Measurements from ENCODE around the gene IGDCC3. TPM values are rescaled to one million over a fixed set of nuclear protein-coding genes. Genes with fewer than 3 reads are reported as not detected.

IGDCC3 gene
- total RNA-seq, 6 experiments from 2014 or later, result not detected

GRCh38 chr15:65413760-65414144 is 36.0 kb upstream of the IGDCC3 start:
- Mint-ChIP-seq H3K27me3 (ENCODE audit: insufficient read depth) (peaks cover 24% of the 10 kb centered on the region), H3K4me1 (ENCODE audit: low read depth) (peaks cover 15% of the 10 kb centered on the region)
- no peak for DNase-seq

GRCh38 chr15:65413051-65413759 is 35.4 kb upstream of the IGDCC3 start:
- peaks cover 21% of the 10 kb centered on the region for H3K27me3 Mint-ChIP-seq (ENCODE audit: insufficient read depth)
- DNase-seq, result no peak
- H3K4me3 Mint-ChIP-seq, result no peak overlapping the region
- H3K9me3 Mint-ChIP-seq, result no peaks in the 10 kb centered on the region
- no peaks in the 10 kb centered on the region for H3K36me3 Mint-ChIP-seq (ENCODE audit: low read depth)
- TF ChIP-seq CTCF (IDR thresholded peaks at IDR 0.05), result no peak
- peaks cover 21% of the 10 kb centered on the region for H3K4me1 Mint-ChIP-seq (ENCODE audit: low read depth)
- H3K27ac Mint-ChIP-seq, result no peak overlapping the region

More at GRCh38 chr15:65413760-65414144, 36.0 kb upstream of the IGDCC3 start:
- Mint-ChIP-seq H3K27ac (no peak overlapping the region), H3K4me3 (no peak overlapping the region), H3K9me3 (no peaks in the 10 kb centered on the region), H3K36me3 (ENCODE audit: low read depth) (no peaks in the 10 kb centered on the region)
- TF ChIP-seq CTCF (IDR thresholded peaks at IDR 0.05), result no peak

DNA sequence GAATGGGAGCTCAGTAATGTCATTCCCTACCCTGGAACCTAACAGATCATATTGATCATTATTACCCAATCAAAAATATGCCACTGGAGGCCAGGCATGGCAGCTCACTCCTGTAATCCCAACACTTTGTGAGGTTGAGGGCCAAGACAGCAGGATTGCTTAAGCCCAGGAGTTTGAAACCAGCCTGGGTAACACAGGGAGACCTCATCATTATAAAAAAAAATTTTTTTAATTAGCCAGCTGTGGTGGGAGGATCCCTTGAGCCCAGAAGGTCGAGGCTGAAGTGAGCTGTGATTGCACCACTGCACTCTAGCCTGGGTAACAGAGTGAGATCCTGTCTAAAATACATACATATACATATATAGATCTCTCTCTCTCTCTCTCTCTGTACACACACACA is 34.8 kb upstream of the IGDCC3 start:
- Mint-ChIP-seq H3K9me3 (no peaks in the 10 kb centered on the region), H3K4me3 (no peak overlapping the region), H3K4me1 (ENCODE audit: low read depth) (peaks cover 25% of the 10 kb centered on the region), H3K27me3 (ENCODE audit: insufficient read depth) (peaks cover 18% of the 10 kb centered on the region), H3K27ac (no peak overlapping the region), H3K36me3 (ENCODE audit: low read depth) (no peaks in the 10 kb centered on the region)
- TF ChIP-seq CTCF (IDR thresholded peaks at IDR 0.05), result no peak
- no peak for DNase-seq

DNA sequence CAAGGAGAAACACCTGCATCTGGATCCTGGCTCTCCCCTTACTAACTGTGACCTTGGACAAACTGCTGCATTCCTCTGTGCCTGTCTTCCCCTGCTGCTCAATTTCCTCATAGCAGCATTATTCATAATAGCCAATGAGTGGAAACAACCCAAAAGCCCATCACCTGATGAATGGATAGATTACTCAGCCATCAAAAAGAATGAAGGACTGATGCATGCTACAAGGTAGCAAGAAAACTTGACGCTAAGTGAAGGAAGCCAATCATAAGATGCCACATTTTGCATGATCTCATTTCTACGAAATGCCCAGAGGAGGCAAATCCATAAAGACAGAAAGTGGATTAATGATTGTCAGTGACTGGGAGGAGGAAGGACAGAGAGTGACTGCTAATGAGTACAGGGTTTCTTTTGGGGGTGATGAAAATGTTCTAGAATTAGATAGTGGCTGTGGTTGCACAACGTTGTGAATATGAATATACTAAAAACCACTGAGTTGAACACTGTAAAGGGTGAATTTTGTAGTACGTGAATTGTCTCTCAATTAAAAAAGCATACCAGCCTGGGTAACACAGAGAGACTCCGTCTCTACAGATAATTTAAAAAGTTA is 33.8 kb upstream of the IGDCC3 start:
- peaks cover 25% of the 10 kb centered on the region for H3K4me1 Mint-ChIP-seq (ENCODE audit: low read depth)
- H3K36me3 Mint-ChIP-seq (ENCODE audit: low read depth), result no peaks in the 10 kb centered on the region
- no peak overlapping the region for H3K4me3 Mint-ChIP-seq
- peaks cover 10% of the 10 kb centered on the region for H3K27me3 Mint-ChIP-seq (ENCODE audit: insufficient read depth)
- H3K9me3 Mint-ChIP-seq, result no peaks in the 10 kb centered on the region
- no peak overlapping the region for H3K27ac Mint-ChIP-seq
- no peak for DNase-seq
- TF ChIP-seq CTCF (IDR thresholded peaks at IDR 0.05), result no peak

GRCh38 chr15:65410972-65411371 is 33.2 kb upstream of the IGDCC3 start:
- H3K4me3 Mint-ChIP-seq, result no peak overlapping the region
- H3K27me3 Mint-ChIP-seq (ENCODE audit: insufficient read depth), result peaks cover 5% of the 10 kb centered on the region
- no peak for DNase-seq
- peaks cover 25% of the 10 kb centered on the region for H3K4me1 Mint-ChIP-seq (ENCODE audit: low read depth)
- TF ChIP-seq CTCF (IDR thresholded peaks at IDR 0.05), result no peak
- H3K27ac Mint-ChIP-seq, result no peak overlapping the region
- no peaks in the 10 kb centered on the region for H3K9me3 Mint-ChIP-seq
- H3K36me3 Mint-ChIP-seq (ENCODE audit: low read depth), result no peaks in the 10 kb centered on the region

All from HFFc6 (cell line).